22Rv1 (cell line): ENCODE data around the gene FAM174A.

Experiments
- H3K27ac ChIP-seq: fragments of 450-650 bp; 2 replicates; pipeline ENCODE4 v1.5.1; 2017
- CTCF ChIP-seq: fragments of 450-650 bp; IDR thresholded peaks from 2 replicates; pipeline ENCODE4 v1.5.1; 2017; ENCODE audit warnings: mild to moderate bottlenecking
- ZFX ChIP-seq: fragments of 450-650 bp; IDR thresholded peaks from 2 replicates; pipeline ENCODE4 v1.6.1; 2017; ENCODE audit warnings: antibody characterized with exemption, borderline replicate concordance

Gene FAM174A

DNA sequence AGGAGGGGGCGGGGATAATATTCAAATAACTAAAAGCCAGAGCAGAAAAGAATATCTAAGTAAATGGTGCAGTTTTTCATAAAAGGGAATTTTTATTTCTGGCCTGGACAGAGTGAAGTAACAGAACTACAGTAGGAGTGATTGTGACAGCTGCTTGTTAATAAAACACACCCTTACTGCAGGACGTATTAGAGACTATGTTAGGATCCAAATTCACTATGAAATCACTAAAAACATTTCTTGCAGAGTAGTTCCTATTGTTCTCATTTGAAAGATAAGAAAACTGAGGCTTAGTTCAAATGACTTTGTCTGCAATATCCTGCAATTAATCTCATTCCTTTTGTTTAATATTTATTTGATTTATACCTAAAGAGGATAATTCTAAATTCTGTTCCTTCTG lies 39.5 kb downstream of the FAM174A start:
- no peak overlapping the region for H3K27ac ChIP-seq
- TF ChIP-seq ZFX (no peak), CTCF (no peak)

GRCh38 chr5:100575815-100576214 lies 40.6 kb downstream of the FAM174A start:
- H3K27ac ChIP-seq: no peak overlapping the region
- TF ChIP-seq CTCF: no peak
- no peak for TF ChIP-seq ZFX

DNA sequence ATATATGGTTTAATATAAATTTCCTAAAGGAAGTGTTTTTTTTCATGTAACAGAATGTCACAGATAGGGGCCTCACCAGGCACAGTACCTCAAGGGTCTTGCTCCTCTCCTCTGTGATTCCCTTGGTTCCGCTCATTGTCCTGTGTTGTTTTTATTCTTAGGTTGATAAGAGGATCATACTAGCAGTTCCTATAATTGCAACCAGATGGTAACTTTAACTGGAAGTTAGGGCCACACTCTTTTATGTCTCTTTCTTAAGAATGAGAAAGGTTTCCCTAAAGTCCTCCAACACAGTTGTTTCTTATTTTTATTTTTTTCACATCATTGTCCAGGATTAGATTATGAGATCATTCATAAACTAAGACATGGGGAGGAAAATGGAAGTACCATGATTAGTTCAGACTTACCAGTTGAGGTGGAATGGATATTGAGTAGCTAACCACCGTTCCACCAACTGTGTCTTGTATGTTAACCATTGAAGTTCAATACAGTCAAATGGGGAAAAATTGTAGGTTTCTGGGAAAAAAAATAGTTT lies 41.1 kb downstream of the FAM174A start:
- H3K27ac ChIP-seq: no peak overlapping the region
- TF ChIP-seq CTCF (no peak), ZFX (no peak)

DNA sequence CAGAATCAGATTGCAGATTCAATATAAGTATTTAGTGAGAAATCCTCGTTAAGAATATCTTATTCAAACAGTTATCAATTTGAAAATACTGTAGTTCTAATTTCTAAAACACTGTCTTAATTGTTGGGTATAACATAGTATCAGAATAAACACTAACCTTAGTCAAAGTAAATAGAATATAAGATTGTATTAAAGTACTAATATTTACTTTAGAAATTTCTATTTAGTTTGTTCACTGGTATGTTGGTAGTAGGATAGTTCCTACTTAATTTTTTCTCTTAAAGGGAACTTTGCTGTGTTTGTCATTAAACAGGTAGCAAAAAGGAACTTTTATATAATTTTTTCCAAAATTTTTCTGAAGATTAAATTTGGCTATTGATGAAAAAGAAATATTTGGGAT lies 42.3 kb downstream of the FAM174A start:
- no peak overlapping the region for H3K27ac ChIP-seq
- TF ChIP-seq CTCF (no peak), ZFX (no peak)

GRCh38 chr5:100584069-100584468 lies 48.9 kb downstream of the FAM174A start:
- H3K27ac ChIP-seq: no peak overlapping the region
- TF ChIP-seq CTCF: no peak
- TF ChIP-seq ZFX: no peak

DNA sequence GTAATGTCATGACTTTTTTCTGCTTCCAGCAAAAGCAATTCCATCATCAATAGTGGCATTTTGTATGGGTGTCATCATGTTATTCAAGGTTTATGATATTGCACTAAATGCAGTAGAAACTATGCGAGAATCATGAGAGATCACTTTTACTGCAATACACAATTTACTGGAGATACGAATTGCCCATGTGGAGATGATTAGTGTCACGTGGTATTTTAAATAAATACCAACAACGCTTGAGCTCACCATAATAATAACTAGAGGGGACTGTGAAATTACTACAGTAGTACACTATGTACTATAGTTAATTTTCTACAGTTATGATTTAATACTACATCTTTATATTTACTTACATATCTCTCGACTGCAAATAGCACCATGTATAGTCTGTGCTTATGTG lies 49.7 kb downstream of the FAM174A start:
- no peak overlapping the region for H3K27ac ChIP-seq
- TF ChIP-seq ZFX: no peak
- no peak for TF ChIP-seq CTCF

DNA sequence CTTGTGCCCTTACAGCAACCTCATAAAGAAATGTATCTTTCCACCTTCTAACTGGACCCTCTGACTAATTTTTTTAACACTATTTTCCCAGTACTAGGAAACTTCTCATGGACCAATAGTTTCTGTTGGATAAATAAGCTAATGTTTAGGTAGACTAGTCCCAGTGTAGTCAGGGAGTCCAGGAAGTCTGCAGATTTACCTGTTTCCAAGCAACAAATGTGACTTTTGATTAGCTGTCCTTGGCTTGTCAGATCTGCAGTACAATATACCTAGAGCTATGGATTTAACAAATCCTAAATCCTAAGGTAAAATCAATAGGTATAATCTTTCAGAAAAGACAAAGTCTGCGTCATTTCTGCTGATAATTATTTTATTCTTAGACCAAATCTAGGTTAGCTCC lies 55.7 kb downstream of the FAM174A start:
- no peak overlapping the region for H3K27ac ChIP-seq
- TF ChIP-seq ZFX (no peak), CTCF (no peak)
